ENCODE results near the gene UBE2S.

- TF ChIP-seq POLR2A (IDR thresholded peaks at IDR 0.05) (no peak), CTCF (IDR thresholded peaks at IDR 0.05) (no peak)
These were observed 5.1 kb downstream of the UBE2S start for GRCh38 chr19:55402509-55402908.
